Upper lobe of right lung (tissue), 1 donor: ENCODE measurements around the gene RTRAF. TPM values are rescaled to one million over a fixed set of nuclear protein-coding genes. Genes with fewer than 3 reads are reported as not detected.

Experiments used
- ATAC-seq: fragments of 200-7000 bp; cut with Tn5 transposase; one replicate; pipeline ENCODE4 v1.9.1; 2020; ENCODE audit warnings: mild to moderate bottlenecking, moderate library complexity
- DNase-seq: peaks from one replicate; pipeline ENCODE4 v3.0.0-alpha.2; 2020
- H3K27ac ChIP-seq: fragments of 200-600 bp; one replicate; pipeline ENCODE4 v1.8.0; 2022
- H3K27me3 ChIP-seq: fragments of 200-600 bp; one replicate; pipeline ENCODE4 v1.8.0; 2022; ENCODE audit warnings: mild to moderate bottlenecking
- H3K36me3 ChIP-seq: fragments of 200-600 bp; one replicate; pipeline ENCODE4 v1.8.0; 2022
- H3K4me1 ChIP-seq: fragments of 200-600 bp; one replicate; pipeline ENCODE4 v1.8.0; 2022
- H3K4me3 ChIP-seq: fragments of 200-600 bp; one replicate; pipeline ENCODE4 v1.8.0; 2022; ENCODE audit warnings: mild to moderate bottlenecking
- H3K9me3 ChIP-seq: fragments of 200-600 bp; one replicate; pipeline ENCODE4 v1.8.0; 2022
- intact Hi-C: fragments of 100-400 bp; cut with DNase I; formaldehyde crosslinking; loops from one replicate; pipeline ENCODE4 v1.11.0; 2022
- long read RNA-seq: library from polyadenylated mRNA; unstranded; transcript quantifications from one replicate; pipeline ENCODE4 v2.0.0, GENCODE V29; 2021
- total RNA-seq: library from RNA; stranded (reverse); fragmentation: NEBNext Ultra II Directional; extraction: Animal tissue kit (Norgen Biotek cat#: 25700); gene quantifications from one replicate; pipeline ENCODE4 v1.2.1, GENCODE V29; 2021
- TF ChIP-seq, protein P1 (sequence below): fragments of 200-600 bp; IDR thresholded peaks from one replicate; pipeline ENCODE4 v1.8.0; 2022; ENCODE audit warnings: antibody characterized with exemption
- donor health status: DM: no; HTN: yes; CAD: no; lungs with severe emphysema.

Gene RTRAF
- total RNA-seq: 104 TPM
- long read RNA-seq, full-length matches to known transcripts: 59 of 67 reads
- long read RNA-seq, partial matches to known transcripts: 1 of 67 reads
- long read RNA-seq, other reads (novel, unspliced or antisense): 7 of 67 reads

GRCh38 chr14:51989293-51990234 lies at the start of gene RTRAF:
TSS of gene RTRAF (plus strand) at chr14:51989546. CDS start at chr14:51989640, 94 bp downstream.
- ATAC-seq (peak; percentile 100), DNase-seq (peak; percentile 97)
- H3K4me1 ChIP-seq: peaks cover 21% of the 10 kb centered on the region
- H3K36me3 ChIP-seq: peaks cover 35% of the 10 kb centered on the region
- H3K27me3 ChIP-seq: no peaks in the 10 kb centered on the region
- intact Hi-C loops: loop anchor here (10.0 kb wide), 1 partner anchor 145 kb away; no protein-coding TSS in a partner anchor
- TF ChIP-seq, protein P1, sequence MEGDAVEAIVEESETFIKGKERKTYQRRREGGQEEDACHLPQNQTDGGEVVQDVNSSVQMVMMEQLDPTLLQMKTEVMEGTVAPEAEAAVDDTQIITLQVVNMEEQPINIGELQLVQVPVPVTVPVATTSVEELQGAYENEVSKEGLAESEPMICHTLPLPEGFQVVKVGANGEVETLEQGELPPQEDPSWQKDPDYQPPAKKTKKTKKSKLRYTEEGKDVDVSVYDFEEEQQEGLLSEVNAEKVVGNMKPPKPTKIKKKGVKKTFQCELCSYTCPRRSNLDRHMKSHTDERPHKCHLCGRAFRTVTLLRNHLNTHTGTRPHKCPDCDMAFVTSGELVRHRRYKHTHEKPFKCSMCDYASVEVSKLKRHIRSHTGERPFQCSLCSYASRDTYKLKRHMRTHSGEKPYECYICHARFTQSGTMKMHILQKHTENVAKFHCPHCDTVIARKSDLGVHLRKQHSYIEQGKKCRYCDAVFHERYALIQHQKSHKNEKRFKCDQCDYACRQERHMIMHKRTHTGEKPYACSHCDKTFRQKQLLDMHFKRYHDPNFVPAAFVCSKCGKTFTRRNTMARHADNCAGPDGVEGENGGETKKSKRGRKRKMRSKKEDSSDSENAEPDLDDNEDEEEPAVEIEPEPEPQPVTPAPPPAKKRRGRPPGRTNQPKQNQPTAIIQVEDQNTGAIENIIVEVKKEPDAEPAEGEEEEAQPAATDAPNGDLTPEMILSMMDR: no peak
- peak within 1 kb of the TSS; percentile 90 for H3K27ac ChIP-seq
- H3K9me3 ChIP-seq: no peaks in the 10 kb centered on the region
- peak within 1 kb of the TSS; percentile 88 for H3K4me3 ChIP-seq

- Histone ChIP-seq H3K4me1 (no peaks in the 10 kb centered on the region), H3K27ac (no peak overlapping the region), H3K4me3 (no peak overlapping the region), H3K27me3 (no peaks in the 10 kb centered on the region), H3K9me3 (no peaks in the 10 kb centered on the region), H3K36me3 (no peaks in the 10 kb centered on the region)
- TF ChIP-seq, protein P1: no peak
- intact Hi-C loops: no loop called here
- DNase-seq: no peak
- no peak for ATAC-seq
Measured at GRCh38 chr14:51939755-51940301, 49.5 kb upstream of the RTRAF start.

- intact Hi-C loops: no loop called here
Measured at GRCh38 chr14:51942971-51943370, 46.4 kb upstream of the RTRAF start.

GRCh38 chr14:51950007-51950406 lies 39.3 kb upstream of the RTRAF start:
- H3K9me3 ChIP-seq: no peaks in the 10 kb centered on the region
- ATAC-seq (no peak), DNase-seq (no peak)
- TF ChIP-seq, protein P1: no peak
- H3K27me3 ChIP-seq: no peaks in the 10 kb centered on the region
- H3K36me3 ChIP-seq: no peaks in the 10 kb centered on the region
- intact Hi-C loops: no loop called here
- no peaks in the 10 kb centered on the region for H3K4me1 ChIP-seq
- no peak overlapping the region for H3K27ac ChIP-seq
- no peak overlapping the region for H3K4me3 ChIP-seq

More at GRCh38 chr14:51942971-51943370, 46.4 kb upstream of the RTRAF start:
- no peaks in the 10 kb centered on the region for H3K9me3 ChIP-seq
- no peak overlapping the region for H3K4me3 ChIP-seq
- ATAC-seq (no peak), DNase-seq (no peak)
- H3K36me3 ChIP-seq: no peaks in the 10 kb centered on the region
- no peaks in the 10 kb centered on the region for H3K4me1 ChIP-seq
- no peak overlapping the region for H3K27ac ChIP-seq
- TF ChIP-seq, protein P1: no peak
- no peaks in the 10 kb centered on the region for H3K27me3 ChIP-seq

GRCh38 chr14:51951656-51952055 lies 37.7 kb upstream of the RTRAF start:
- no peaks in the 10 kb centered on the region for H3K9me3 ChIP-seq
- no peak overlapping the region for H3K27ac ChIP-seq
- DNase-seq (no peak), ATAC-seq (no peak)
- H3K27me3 ChIP-seq: no peaks in the 10 kb centered on the region
- H3K4me3 ChIP-seq: no peak overlapping the region
- H3K36me3 ChIP-seq: no peaks in the 10 kb centered on the region
- H3K4me1 ChIP-seq: no peaks in the 10 kb centered on the region
- intact Hi-C loops: no loop called here
- TF ChIP-seq, protein P1: no peak
